ENCODE data around the gene KCP. TPM values are rescaled to one million over a fixed set of nuclear protein-coding genes. Genes with fewer than 3 reads are reported as not detected.

Gene KCP
- total RNA-seq, 3 donors from 2014 or later = 0.33 to 2.2 (median 0.88) TPM

DNA sequence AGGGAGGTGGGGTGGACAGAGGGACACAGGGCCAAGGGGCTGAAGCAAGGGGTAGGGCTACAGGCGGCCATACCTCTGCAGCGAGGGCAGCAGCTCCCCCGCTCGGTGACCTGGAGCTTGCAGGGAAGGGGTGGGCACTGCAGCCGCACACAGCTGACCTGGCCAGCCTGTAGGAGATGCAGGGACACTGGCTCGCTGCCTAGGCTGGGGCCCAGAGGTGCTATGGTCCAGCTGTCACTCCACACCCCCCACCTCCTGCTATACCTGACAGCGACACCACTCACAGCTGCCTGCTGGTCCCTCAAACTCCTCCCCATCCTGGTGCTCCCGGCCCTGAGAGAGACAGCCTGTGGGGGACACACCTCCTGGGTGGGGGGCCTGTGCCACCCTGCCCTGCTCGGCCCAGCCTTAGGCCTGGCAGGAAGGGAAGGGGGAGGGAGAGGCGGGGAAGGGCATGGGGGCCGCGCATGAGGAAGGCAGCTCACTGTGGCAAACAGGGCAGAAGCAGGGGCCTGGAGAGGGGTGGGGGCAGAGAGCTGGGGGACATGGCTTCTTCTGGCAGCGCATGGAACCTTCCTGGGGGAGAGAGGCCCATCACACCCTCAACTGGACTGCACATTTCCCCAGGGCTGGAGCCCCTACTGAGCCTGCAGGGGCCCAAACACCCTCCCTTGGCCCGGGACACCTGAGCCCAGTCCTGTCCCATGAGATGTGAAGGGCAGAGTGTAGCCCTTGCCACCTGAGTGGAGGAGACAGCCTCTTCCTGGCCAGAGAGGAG lies 23.9 kb downstream of the KCP start:
- H3K4me1 ChIP-seq = no peaks in the 10 kb centered on the region
- intact Hi-C loops (cut with DNase I; ENCODE audit: low total_unique reads) = no loop called here

DNA sequence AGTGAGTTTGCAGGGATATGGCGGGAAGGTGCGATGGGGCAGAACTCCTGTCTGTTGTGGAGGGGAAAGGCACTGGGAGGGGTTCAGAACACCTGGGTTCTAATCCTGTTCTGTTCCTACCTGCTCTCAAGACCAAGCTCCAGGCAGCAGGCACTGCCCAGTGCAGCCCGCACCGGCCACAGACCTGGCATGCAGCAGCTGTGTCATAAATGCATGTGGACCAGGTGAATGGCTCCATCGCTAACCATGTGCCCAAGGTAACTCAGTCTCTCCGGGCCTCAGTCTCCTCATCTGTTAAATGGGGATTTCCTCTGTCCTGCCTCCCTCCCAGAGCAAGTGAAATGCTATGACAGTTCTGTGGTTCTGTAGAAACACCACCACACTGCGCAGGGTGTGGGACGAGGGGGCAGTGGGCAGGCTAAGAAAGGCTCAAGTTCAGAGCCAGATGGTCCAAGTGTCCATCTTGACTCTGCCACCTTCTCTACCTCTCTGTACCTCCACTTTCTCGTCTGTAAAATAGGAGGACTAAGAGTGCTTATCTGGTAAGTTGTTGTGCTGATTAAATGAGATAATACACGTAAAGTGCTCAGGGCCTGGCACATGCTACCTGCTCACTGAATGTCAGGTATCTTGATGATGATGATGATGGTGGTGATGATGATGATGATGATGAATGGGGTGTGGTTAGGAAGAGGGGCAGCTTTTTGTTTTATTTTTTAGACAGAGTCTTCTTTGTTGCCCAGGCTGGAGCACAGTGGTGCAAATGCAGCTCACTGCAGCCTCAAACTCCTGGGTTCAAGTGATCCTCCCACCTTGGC lies 24.9 kb downstream of the KCP start:
- Histone ChIP-seq H3K9me3 (no peaks in the 10 kb centered on the region), H3K4me3 (no peak overlapping the region), H3K27me3 (no peaks in the 10 kb centered on the region), H3K27ac (no peak overlapping the region), H3K4me1 (no peaks in the 10 kb centered on the region), H3K36me3 (no peaks in the 10 kb centered on the region)
- TF ChIP-seq, protein P1, sequence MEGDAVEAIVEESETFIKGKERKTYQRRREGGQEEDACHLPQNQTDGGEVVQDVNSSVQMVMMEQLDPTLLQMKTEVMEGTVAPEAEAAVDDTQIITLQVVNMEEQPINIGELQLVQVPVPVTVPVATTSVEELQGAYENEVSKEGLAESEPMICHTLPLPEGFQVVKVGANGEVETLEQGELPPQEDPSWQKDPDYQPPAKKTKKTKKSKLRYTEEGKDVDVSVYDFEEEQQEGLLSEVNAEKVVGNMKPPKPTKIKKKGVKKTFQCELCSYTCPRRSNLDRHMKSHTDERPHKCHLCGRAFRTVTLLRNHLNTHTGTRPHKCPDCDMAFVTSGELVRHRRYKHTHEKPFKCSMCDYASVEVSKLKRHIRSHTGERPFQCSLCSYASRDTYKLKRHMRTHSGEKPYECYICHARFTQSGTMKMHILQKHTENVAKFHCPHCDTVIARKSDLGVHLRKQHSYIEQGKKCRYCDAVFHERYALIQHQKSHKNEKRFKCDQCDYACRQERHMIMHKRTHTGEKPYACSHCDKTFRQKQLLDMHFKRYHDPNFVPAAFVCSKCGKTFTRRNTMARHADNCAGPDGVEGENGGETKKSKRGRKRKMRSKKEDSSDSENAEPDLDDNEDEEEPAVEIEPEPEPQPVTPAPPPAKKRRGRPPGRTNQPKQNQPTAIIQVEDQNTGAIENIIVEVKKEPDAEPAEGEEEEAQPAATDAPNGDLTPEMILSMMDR (IDR thresholded peaks at IDR 0.05) = no peak
- TF ChIP-seq POLR2A (IDR thresholded peaks at IDR 0.05) (no peak), POLR2AphosphoS5 (IDR thresholded peaks at IDR 0.05) (no peak)
- intact Hi-C loops (cut with DNase I; ENCODE audit: low total_unique reads) = no loop called here
- no peak for DNase-seq (ENCODE audit: low spot score in 2 of 2)

More for the DNA sequence above, 23.9 kb downstream of the KCP start:
- TF ChIP-seq, protein P1 (IDR thresholded peaks at IDR 0.05) = no peak
- TF ChIP-seq POLR2A (IDR thresholded peaks at IDR 0.05) = no peak
- no peak for TF ChIP-seq POLR2AphosphoS5 (IDR thresholded peaks at IDR 0.05)
- Histone ChIP-seq H3K27ac (no peak overlapping the region), H3K27me3 (peaks cover 0 to 4% of the 10 kb centered on the region in 2 donors), H3K9me3 (no peaks in the 10 kb centered on the region), H3K36me3 (no peaks in the 10 kb centered on the region), H3K4me3 (no peak overlapping the region)
- no peak for DNase-seq (ENCODE audit: low spot score in 2 of 2)

DNA sequence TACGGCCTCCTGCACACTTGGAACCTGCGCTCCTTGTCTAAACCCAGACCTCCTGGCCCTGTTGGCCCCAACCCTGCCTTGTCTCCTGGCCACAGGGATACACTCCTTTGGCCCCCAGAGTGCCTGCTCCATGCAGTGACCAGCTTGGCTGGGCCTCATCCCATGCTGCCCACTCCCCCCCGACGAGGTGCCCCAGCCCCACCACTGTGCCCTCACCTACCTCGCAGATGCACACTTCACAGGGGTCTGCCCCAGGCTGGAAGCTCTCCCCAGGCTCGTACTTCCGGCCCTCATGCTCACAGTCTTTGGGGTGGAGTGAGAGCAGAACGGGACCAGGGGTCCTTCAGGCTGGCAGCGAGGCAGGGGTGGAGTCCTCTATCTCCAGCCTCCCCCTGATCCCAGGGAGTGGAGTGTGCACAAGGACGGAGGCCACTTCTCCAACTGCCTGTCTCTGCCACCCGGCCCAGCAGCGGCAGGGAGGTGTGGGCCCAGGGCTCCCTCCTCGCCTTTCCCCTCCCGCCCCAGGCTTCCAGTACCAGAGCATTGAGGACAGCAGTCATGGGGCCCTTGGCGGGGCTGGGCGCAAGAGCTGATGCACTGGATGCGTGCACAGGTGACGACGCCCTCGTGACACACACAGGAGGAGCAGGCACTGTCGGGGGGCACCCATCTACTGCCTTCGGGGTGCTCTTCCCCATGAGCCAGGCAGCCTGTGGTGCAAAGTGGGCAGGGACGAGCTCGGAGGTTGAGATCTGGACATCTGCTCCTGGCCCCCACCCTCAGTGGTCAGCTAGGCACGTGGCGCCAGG lies 25.7 kb downstream of the KCP start:
- Histone ChIP-seq H3K4me3 (no peak overlapping the region), H3K9me3 (no peaks in the 10 kb centered on the region), H3K27me3 (no peaks in the 10 kb centered on the region), H3K4me1 (no peaks in the 10 kb centered on the region), H3K36me3 (no peaks in the 10 kb centered on the region), H3K27ac (no peak overlapping the region)
- DNase-seq (ENCODE audit: low spot score in 2 of 2) = no peak
- TF ChIP-seq POLR2A (IDR thresholded peaks at IDR 0.05) (no peak), POLR2AphosphoS5 (IDR thresholded peaks at IDR 0.05) (no peak)
- TF ChIP-seq, protein P1 (IDR thresholded peaks at IDR 0.05) = no peak
- intact Hi-C loops (cut with DNase I; ENCODE audit: low total_unique reads) = no loop called here

DNA sequence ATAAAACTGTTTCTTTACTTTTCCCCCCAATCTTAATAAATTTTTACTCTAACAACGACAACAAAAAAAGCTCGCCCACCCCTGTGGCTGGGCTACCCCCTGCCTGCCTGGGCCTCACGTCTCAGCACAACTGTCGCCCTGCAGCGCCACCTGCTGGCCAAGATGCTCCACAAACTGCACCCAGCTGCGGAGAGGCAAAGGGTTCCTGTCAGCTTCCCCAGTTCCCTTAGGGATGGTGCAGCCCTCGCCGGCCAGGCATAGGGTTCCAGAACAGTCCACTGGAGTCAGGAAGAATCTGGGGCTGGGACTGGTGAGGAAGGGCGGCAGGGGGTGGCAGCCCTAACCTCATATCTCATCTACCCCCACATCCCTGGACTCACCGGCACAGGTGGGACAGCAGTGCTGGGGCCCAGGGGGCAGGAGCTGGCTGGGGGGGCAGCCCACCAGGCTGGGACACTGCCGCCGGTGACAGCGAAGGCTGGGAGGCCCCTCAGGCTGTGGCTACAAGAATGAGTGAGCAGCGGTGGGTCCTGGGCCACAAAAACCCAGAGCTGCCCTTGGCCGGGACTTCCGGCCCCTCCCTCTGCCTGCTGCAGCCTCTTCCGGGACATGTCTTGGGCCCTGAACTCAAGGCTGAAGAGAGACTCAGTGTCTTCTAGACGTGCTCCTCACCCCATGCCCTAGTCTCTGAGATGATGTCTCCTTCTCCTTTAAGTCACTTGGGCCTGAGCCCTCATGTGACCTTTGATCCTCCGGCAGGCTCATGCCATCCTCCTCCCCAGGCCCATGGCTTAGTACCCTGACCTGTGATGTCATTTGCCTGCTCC lies 26.7 kb downstream of the KCP start:
- H3K4me1 ChIP-seq = no peaks in the 10 kb centered on the region
- TF ChIP-seq POLR2A (IDR thresholded peaks at IDR 0.05) (no peak), POLR2AphosphoS5 (IDR thresholded peaks at IDR 0.05) (peak in 1 of 3 donors; percentile 26)
- TF ChIP-seq, protein P1 (IDR thresholded peaks at IDR 0.05) = peak; percentile 87 to 90 (median 87)
- peak; percentile 63 to 86 for DNase-seq (ENCODE audit: low spot score in 2 of 2)
- H3K27me3 ChIP-seq = no peaks in the 10 kb centered on the region
- no peak overlapping the region for H3K27ac ChIP-seq
- no peak overlapping the region for H3K4me3 ChIP-seq
- no peaks in the 10 kb centered on the region for H3K9me3 ChIP-seq
- no peaks in the 10 kb centered on the region for H3K36me3 ChIP-seq
- intact Hi-C loops (cut with DNase I; ENCODE audit: low total_unique reads) = no loop called here

Data from breast epithelium (tissue), 4 donors.